ENCODE results near the gene OTOG.

Gene OTOG

DNA sequence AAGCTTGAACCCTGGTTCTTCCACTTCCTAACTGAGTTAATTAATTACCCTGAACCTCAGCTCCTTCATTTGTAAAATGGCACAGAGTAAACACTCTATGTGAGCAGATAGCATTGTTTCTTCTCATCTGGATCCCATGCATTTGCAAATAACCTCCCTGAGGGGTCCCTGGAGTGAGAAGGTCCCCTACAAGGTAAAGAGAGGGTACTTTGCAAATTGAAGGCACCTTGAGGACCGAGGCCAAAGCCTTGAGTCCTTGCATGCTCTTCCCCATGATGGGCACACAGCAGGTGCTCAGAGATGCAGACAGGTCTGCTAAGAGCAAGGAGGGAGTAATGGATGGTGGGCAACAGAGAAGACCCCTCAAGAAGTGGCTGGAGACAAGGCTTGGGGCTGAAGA is 33.2 kb downstream of the OTOG start:
- H3K9me3 ChIP-seq (ENCODE audit: control insufficient read depth, insufficient read depth, low read length): no peaks in the 10 kb centered on the region
- H3K9ac ChIP-seq (ENCODE audit: low read depth, low read length): no peak overlapping the region
- no peaks in the 10 kb centered on the region for H3K36me3 ChIP-seq (ENCODE audit: control insufficient read depth, insufficient read depth, low read length)
- H3K27me3 ChIP-seq (ENCODE audit: control insufficient read depth, insufficient read depth, low read length): no peaks in the 10 kb centered on the region
- H3K4me1 ChIP-seq (ENCODE audit: control insufficient read depth, insufficient read depth, low read length): peaks cover 9% of the 10 kb centered on the region
- no peak overlapping the region for H3K4me3 ChIP-seq (ENCODE audit: low read depth, low read length)

DNA sequence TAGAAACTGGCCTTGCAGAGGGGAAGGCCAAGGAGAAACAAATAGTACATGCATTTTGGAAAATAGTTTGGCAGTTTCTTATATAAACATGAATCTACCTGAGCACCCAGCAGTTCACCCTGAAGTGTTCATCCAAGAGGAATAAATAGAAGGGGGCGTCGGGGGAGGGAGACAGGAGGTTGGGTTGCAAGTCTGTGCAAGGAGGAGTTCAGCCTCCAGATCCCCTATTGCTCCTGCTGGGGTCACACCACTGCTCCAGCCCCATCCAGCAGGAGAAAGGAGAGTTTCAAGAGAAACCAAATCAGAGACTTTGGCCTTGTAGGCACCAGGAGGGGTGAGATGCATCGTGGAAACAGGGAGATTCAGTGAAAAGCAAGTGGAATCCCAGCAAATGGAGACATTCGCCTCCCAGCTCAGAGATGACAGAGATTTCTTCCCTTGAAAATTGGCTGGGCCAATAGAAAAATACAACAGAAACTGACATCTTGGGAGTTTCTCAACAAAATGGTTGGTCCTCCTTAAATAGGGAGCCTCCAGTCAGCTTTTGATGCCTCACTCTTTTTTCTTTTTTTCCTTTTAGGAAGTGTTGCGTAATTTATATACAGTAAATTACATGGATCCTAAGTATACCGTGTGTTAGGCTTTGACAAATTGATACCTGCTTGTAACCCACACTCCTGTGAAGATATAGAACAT is 34.1 kb downstream of the OTOG start:
- no peak overlapping the region for H3K4me3 ChIP-seq (ENCODE audit: low read depth, low read length)
- H3K36me3 ChIP-seq (ENCODE audit: control insufficient read depth, insufficient read depth, low read length): no peaks in the 10 kb centered on the region
- peaks cover 5% of the 10 kb centered on the region for H3K4me1 ChIP-seq (ENCODE audit: control insufficient read depth, insufficient read depth, low read length)
- no peak overlapping the region for H3K9ac ChIP-seq (ENCODE audit: low read depth, low read length)
- no peaks in the 10 kb centered on the region for H3K9me3 ChIP-seq (ENCODE audit: control insufficient read depth, insufficient read depth, low read length)
- H3K27me3 ChIP-seq (ENCODE audit: control insufficient read depth, insufficient read depth, low read length): no peaks in the 10 kb centered on the region

DNA sequence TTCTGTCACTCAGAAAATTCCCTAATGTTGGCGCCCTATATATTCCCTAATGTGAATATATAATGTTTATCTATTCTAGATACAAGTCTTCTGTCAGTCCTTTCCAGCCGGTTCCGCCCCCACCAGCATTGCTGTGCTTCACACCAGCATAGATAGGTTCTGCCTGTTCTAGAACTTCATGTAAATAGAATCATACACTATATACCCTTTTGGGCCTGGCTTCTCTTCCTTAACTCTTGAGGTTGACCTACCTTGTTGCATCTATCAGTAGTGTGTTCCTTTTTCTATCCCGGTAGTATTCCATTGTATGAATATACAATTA is 34.6 kb downstream of the OTOG start:
- Histone ChIP-seq H3K4me1 (ENCODE audit: control insufficient read depth, insufficient read depth, low read length) (peaks cover 5% of the 10 kb centered on the region), H3K9me3 (ENCODE audit: control insufficient read depth, insufficient read depth, low read length) (no peaks in the 10 kb centered on the region), H3K4me3 (ENCODE audit: low read depth, low read length) (no peak overlapping the region), H3K36me3 (ENCODE audit: control insufficient read depth, insufficient read depth, low read length) (no peaks in the 10 kb centered on the region), H3K27me3 (ENCODE audit: control insufficient read depth, insufficient read depth, low read length) (no peaks in the 10 kb centered on the region), H3K9ac (ENCODE audit: low read depth, low read length) (no peak overlapping the region)

DNA sequence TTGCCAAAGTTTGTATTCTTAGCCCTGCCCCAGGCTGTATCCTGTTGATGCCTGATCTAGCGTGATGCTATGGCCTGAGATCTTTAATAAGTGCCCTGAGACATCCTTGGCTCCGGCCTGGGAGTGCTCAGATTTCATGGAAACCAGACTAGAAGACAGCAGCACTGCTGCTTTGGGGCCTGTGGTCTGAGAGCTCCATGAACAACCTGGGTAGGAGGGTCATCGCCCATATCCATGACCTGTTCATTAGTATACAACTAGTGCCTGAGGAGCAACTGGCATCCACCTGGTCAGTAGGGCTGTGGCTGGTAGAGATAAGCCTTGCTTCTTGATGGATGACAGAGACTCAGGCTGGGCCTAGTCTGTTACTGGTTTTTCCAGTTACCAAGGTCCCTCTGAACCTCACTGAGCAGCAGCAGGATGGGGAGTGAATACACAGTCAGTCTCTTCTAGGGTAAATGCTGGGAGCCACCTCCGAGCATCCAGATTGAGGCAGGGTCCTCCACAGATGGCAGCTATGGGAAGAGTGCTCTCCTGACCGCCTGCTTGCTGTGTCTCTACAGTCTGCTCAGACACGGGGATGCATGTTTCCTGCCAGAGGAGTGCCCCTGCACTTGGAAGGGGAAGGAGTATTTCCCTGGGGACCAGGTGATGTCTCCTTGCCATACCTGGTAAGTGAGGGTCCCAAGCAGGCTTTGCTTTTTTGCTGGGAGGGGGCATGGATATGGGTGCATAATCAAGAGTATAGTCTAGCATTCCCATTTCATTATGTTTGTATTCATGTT is 39.0 kb downstream of the OTOG start:
- H3K9ac ChIP-seq (ENCODE audit: low read depth, low read length): no peak overlapping the region

DNA sequence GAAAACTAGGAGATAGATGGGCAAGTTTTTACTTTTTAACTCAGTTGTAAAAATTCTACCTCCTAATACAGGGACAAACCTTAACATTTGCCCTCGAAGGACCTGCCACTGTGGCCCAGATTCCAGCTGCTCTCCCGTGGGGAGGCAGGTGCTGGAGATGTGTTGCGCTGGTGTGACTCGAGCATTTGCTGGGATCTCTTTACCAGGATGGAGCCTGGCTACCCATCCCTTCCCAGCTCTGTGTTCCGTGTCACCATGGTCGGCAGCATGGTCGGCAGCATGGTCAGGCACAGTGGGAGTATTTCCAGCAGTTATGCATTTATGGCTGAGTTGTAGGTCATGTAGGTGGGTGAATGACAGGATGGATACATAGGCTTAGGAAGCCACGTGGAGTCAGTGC is 41.1 kb downstream of the OTOG start:
- H3K9ac ChIP-seq (ENCODE audit: low read depth, low read length): no peak overlapping the region
- H3K27me3 ChIP-seq (ENCODE audit: control insufficient read depth, insufficient read depth, low read length): peaks cover 7% of the 10 kb centered on the region
- no peak overlapping the region for H3K4me3 ChIP-seq (ENCODE audit: low read depth, low read length)
- no peaks in the 10 kb centered on the region for H3K36me3 ChIP-seq (ENCODE audit: control insufficient read depth, insufficient read depth, low read length)
- no peaks in the 10 kb centered on the region for H3K4me1 ChIP-seq (ENCODE audit: control insufficient read depth, insufficient read depth, low read length)
- no peaks in the 10 kb centered on the region for H3K9me3 ChIP-seq (ENCODE audit: control insufficient read depth, insufficient read depth, low read length)

More for the DNA sequence above, 39.0 kb downstream of the OTOG start:
- Histone ChIP-seq H3K27me3 (ENCODE audit: control insufficient read depth, insufficient read depth, low read length) (peaks cover 7% of the 10 kb centered on the region), H3K4me1 (ENCODE audit: control insufficient read depth, insufficient read depth, low read length) (no peaks in the 10 kb centered on the region), H3K4me3 (ENCODE audit: low read depth, low read length) (no peak overlapping the region), H3K9me3 (ENCODE audit: control insufficient read depth, insufficient read depth, low read length) (no peaks in the 10 kb centered on the region), H3K36me3 (ENCODE audit: control insufficient read depth, insufficient read depth, low read length) (no peaks in the 10 kb centered on the region)

DNA sequence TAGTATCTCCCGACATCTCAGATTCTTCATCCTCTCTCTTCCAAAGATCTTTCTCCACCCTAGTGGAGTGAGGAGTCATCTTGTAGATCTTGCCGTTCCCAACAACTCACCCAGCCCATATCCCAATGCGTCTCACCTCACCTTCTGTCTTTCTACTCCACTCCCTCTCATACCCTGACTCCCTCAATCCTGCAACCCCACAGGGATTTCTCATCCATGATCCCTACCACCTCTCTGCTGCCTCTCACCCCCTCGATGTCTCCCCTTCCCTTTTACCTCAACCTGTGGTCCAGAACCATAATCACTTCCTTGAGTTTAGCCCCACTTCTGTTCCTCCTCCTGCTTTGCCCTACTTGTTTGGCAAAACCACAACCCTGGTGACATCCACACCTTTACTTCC is 41.7 kb downstream of the OTOG start:
- Histone ChIP-seq H3K4me1 (ENCODE audit: control insufficient read depth, insufficient read depth, low read length) (no peaks in the 10 kb centered on the region), H3K9me3 (ENCODE audit: control insufficient read depth, insufficient read depth, low read length) (no peaks in the 10 kb centered on the region)

DNA sequence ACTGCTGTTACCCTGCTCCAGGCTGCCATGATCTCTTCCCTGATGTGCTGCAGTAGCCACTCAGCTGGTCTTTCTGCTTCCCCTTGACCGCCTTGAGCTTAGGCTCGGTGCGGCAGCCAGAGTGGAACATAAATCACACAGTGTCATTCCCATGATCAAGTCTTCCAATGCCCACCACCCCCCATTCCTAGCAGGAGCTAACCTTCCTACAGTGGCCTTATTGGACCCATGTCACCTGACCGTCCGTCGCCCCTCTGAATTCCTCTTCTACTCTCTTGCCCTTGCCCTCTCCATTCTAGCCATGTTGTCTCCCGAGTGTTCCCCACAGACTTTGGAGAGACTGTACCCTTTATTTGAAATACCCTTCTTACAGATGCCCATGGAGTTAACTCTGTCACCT is 43.4 kb downstream of the OTOG start:
- no peaks in the 10 kb centered on the region for H3K36me3 ChIP-seq (ENCODE audit: control insufficient read depth, insufficient read depth, low read length)
- peaks cover 7% of the 10 kb centered on the region for H3K27me3 ChIP-seq (ENCODE audit: control insufficient read depth, insufficient read depth, low read length)
- no peak overlapping the region for H3K9ac ChIP-seq (ENCODE audit: low read depth, low read length)
- H3K9me3 ChIP-seq (ENCODE audit: control insufficient read depth, insufficient read depth, low read length): no peaks in the 10 kb centered on the region
- no peak overlapping the region for H3K4me3 ChIP-seq (ENCODE audit: low read depth, low read length)
- H3K4me1 ChIP-seq (ENCODE audit: control insufficient read depth, insufficient read depth, low read length): no peaks in the 10 kb centered on the region

More for the DNA sequence above, 41.7 kb downstream of the OTOG start:
- H3K4me3 ChIP-seq (ENCODE audit: low read depth, low read length): no peak overlapping the region
- H3K36me3 ChIP-seq (ENCODE audit: control insufficient read depth, insufficient read depth, low read length): no peaks in the 10 kb centered on the region
- peaks cover 7% of the 10 kb centered on the region for H3K27me3 ChIP-seq (ENCODE audit: control insufficient read depth, insufficient read depth, low read length)
- no peak overlapping the region for H3K9ac ChIP-seq (ENCODE audit: low read depth, low read length)

DNA sequence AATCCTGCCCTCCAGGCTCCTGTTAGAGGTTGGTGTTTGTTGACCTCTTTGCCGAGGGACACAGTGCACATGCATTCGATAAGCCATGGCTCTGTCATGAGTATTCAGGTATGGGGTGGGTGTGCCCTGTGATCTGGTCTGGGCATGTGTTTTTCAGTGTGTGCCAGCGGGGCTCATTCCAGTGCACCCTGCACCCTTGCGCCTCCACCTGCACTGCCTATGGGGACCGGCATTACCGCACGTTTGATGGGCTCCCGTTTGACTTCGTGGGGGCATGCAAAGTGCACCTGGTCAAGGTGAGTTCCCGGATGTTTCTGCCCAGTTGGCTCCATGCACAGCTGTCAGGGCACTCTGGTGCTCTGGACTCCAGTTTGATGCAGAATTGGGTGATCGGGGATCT is 44.2 kb downstream of the OTOG start:
- peaks cover 9% of the 10 kb centered on the region for H3K27me3 ChIP-seq (ENCODE audit: control insufficient read depth, insufficient read depth, low read length)
- no peaks in the 10 kb centered on the region for H3K4me1 ChIP-seq (ENCODE audit: control insufficient read depth, insufficient read depth, low read length)
- H3K9me3 ChIP-seq (ENCODE audit: control insufficient read depth, insufficient read depth, low read length): no peaks in the 10 kb centered on the region
- no peak overlapping the region for H3K9ac ChIP-seq (ENCODE audit: low read depth, low read length)
- H3K4me3 ChIP-seq (ENCODE audit: low read depth, low read length): no peak overlapping the region
- no peaks in the 10 kb centered on the region for H3K36me3 ChIP-seq (ENCODE audit: control insufficient read depth, insufficient read depth, low read length)

DNA sequence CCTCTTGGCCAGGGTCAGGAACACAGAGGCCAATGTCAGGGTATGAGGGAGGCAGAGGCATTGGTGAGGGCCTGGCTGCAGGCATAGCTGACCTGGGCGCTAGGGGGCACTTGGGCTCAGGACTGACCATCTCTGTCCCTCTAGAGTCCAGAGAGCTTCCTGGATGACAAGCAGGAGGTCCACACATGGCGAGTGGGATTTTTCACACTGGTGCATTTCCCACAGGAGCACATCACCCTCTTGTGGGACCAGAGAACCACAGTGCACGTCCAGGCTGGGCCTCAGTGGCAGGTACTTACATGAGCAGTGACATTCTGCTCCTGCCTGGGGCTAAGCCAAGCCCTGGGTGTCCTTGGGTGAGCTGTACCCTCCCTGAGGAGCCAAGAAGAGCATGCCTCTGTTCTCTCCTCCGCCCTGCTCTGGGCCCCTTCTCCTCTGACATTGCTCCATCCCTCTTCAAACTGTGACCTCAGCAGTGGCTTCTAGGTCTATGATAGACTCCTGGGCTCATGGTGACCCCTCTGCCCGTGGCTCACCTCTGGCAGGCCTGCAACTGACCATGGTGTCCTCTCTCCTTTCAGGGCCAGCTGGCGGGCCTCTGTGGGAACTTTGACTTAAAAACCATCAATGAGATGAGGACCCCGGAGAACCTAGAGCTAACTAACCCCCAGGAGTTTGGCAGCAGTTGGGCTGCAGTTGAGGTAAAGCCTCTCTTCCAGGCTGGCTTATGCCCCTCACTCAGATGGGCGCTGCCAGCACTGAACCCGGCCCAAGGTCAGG is 46.6 kb downstream of the OTOG start:
- H3K27me3 ChIP-seq (ENCODE audit: control insufficient read depth, insufficient read depth, low read length): peaks cover 9% of the 10 kb centered on the region
- H3K4me1 ChIP-seq (ENCODE audit: control insufficient read depth, insufficient read depth, low read length): no peaks in the 10 kb centered on the region

DNA sequence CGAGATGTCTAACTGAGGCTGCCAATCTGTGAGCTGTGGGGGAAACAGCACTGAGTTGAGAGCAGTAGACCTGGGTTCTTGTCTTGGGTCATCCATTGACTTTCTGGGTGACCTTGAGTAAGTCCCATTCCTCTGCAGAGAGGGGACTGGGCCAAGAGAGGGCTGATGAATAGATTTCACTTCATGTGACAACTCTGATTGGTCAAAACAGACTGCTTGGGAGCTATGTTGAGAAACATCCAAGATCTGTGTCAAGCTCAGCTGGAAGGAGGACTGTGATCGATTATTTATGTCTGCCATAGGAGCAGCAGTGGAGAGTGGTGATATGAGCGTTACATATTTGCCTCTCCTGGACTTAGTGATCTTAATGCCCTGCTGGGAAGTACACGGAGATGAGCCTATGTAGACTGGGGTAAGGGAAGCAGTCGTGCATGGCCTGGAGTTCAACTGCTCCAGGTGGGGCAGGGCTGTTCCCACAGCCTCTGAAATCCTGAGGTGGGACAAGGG is 47.7 kb downstream of the OTOG start:
- H3K27me3 ChIP-seq (ENCODE audit: control insufficient read depth, insufficient read depth, low read length): peaks cover 10% of the 10 kb centered on the region
- no peaks in the 10 kb centered on the region for H3K4me1 ChIP-seq (ENCODE audit: control insufficient read depth, insufficient read depth, low read length)
- no peaks in the 10 kb centered on the region for H3K9me3 ChIP-seq (ENCODE audit: control insufficient read depth, insufficient read depth, low read length)
- no peak overlapping the region for H3K4me3 ChIP-seq (ENCODE audit: low read depth, low read length)
- H3K9ac ChIP-seq (ENCODE audit: low read depth, low read length): no peak overlapping the region
- no peaks in the 10 kb centered on the region for H3K36me3 ChIP-seq (ENCODE audit: control insufficient read depth, insufficient read depth, low read length)

More for the DNA sequence above, 46.6 kb downstream of the OTOG start:
- H3K36me3 ChIP-seq (ENCODE audit: control insufficient read depth, insufficient read depth, low read length): no peaks in the 10 kb centered on the region
- no peak overlapping the region for H3K4me3 ChIP-seq (ENCODE audit: low read depth, low read length)
- H3K9me3 ChIP-seq (ENCODE audit: control insufficient read depth, insufficient read depth, low read length): no peaks in the 10 kb centered on the region
- no peak overlapping the region for H3K9ac ChIP-seq (ENCODE audit: low read depth, low read length)

DNA sequence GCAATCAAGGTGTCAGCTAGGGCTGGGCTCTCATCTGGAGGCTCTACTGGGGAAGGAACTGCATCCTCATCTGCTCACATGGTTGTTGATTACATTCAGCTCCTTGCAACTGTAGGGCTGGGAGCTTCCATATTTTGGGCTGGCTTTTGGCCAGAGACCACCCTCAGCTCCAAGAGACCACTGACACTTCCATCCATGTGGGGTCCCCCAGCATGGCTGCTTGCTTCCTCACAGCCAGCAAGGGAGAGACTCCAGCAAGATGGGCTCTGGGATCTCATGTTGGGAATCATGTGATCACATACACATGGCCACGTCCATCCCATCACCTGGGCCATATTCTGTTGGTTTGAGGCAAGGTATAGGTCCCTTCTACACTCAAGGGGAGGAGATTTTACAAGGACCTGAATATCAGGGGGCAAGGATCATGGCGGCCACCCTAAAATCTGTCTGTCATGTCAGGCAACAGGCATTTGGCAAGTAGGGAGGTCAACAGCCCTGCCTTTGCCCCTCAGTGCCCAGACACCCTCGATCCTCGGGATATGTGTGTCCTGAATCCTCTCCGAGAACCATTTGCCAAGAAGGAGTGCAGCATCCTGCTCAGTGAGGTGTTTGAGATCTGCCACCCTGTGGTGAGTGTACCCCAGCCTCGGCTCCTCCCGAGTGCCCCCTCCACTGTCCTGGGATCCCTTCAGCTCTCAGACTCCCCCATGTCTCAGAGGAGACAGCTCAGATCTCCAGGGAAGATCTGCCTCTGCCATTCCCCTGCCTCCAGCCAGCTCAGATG is 48.7 kb downstream of the OTOG start:
- H3K27me3 ChIP-seq (ENCODE audit: control insufficient read depth, insufficient read depth, low read length): peaks cover 16% of the 10 kb centered on the region
- no peaks in the 10 kb centered on the region for H3K4me1 ChIP-seq (ENCODE audit: control insufficient read depth, insufficient read depth, low read length)
- H3K4me3 ChIP-seq (ENCODE audit: low read depth, low read length): no peak overlapping the region
- no peaks in the 10 kb centered on the region for H3K9me3 ChIP-seq (ENCODE audit: control insufficient read depth, insufficient read depth, low read length)
- no peak overlapping the region for H3K9ac ChIP-seq (ENCODE audit: low read depth, low read length)
- H3K36me3 ChIP-seq (ENCODE audit: control insufficient read depth, insufficient read depth, low read length): no peaks in the 10 kb centered on the region

All from iPS-15b (cell line).